ENCODE data around the gene TBC1D4.

Gene TBC1D4

GRCh38 chr13:75507027-75508001, 25.3 kb upstream of the TBC1D4 start:
- H3K27me3 ChIP-seq (ENCODE audit: control insufficient read depth, insufficient read depth, low read length), result no peaks in the 10 kb centered on the region
- H3K9me3 ChIP-seq (replicated peaks; ENCODE audit: low read length), result no peaks in the 10 kb centered on the region
- no peak overlapping the region for H3K4me3 ChIP-seq (ENCODE audit: low read length)
- H3K4me2 ChIP-seq (ENCODE audit: low read length), result no peak overlapping the region
- no peaks in the 10 kb centered on the region for H3K36me3 ChIP-seq (ENCODE audit: insufficient read depth, low read length)
- no peak overlapping the region for H3K9ac ChIP-seq (ENCODE audit: low read depth, low read length)
- no peaks in the 10 kb centered on the region for H3K4me1 ChIP-seq (ENCODE audit: control insufficient read depth, insufficient read depth, low read length)

DNA sequence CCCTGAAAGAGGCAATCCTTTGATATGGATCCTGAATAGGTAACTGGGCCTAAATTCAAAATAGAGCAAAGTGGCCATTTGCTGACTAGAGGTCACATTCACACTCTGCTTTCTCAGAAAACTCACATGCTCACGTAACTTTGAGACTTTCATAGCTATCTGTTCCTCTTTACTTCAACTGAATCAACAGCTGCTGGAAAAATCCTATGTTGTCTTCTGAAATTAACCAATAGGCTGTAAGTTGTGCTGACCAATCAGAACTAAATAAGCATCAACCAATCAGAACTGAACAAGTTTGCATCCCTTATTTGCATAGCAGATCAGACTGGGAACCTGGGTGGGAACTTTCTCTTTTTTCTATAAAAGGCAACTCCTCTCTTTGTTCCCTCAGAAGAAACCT, 24.0 kb upstream of the TBC1D4 start:
- Histone ChIP-seq H3K9ac (ENCODE audit: low read depth, low read length) (no peak overlapping the region), H3K36me3 (ENCODE audit: insufficient read depth, low read length) (no peaks in the 10 kb centered on the region)

DNA sequence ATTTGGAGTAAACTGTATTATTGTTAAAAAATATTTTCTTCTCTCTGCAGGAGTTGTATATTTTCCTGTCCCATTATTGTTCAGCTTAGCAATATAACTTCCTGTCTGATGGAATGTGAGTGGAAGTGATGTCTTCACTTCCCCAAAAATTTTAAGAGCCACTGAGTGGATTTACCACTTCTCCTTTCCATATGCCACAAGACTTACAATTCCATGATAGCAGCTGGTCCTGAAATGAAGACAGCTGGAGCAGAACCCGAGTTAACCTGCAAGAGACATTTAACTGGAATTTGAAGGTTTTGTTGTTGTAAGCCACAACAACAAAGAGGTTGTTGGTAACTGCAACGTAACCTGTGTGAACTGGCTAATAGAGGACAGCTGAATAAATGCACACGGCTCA, 23.4 kb upstream of the TBC1D4 start:
- Histone ChIP-seq H3K4me1 (ENCODE audit: control insufficient read depth, insufficient read depth, low read length) (no peaks in the 10 kb centered on the region), H3K4me2 (ENCODE audit: low read length) (no peak overlapping the region), H3K4me3 (ENCODE audit: low read length) (no peak overlapping the region), H3K27me3 (ENCODE audit: control insufficient read depth, insufficient read depth, low read length) (no peaks in the 10 kb centered on the region), H3K9me3 (replicated peaks; ENCODE audit: low read length) (no peaks in the 10 kb centered on the region), H3K36me3 (ENCODE audit: insufficient read depth, low read length) (no peaks in the 10 kb centered on the region), H3K9ac (ENCODE audit: low read depth, low read length) (no peak overlapping the region)

More for the DNA sequence above, 24.0 kb upstream of the TBC1D4 start:
- no peak overlapping the region for H3K4me3 ChIP-seq (ENCODE audit: low read length)
- H3K4me2 ChIP-seq (ENCODE audit: low read length), result no peak overlapping the region
- H3K4me1 ChIP-seq (ENCODE audit: control insufficient read depth, insufficient read depth, low read length), result no peaks in the 10 kb centered on the region
- H3K27me3 ChIP-seq (ENCODE audit: control insufficient read depth, insufficient read depth, low read length), result no peaks in the 10 kb centered on the region
- H3K9me3 ChIP-seq (replicated peaks; ENCODE audit: low read length), result no peaks in the 10 kb centered on the region

- Histone ChIP-seq H3K36me3 (ENCODE audit: insufficient read depth, low read length) (no peaks in the 10 kb centered on the region), H3K4me2 (ENCODE audit: low read length) (no peak overlapping the region)
Measured at GRCh38 chr13:75495938-75496337, 14.0 kb upstream of the TBC1D4 start.

GRCh38 chr13:75494491-75494890, 12.5 kb upstream of the TBC1D4 start:
- no peak overlapping the region for H3K9ac ChIP-seq (ENCODE audit: low read depth, low read length)
- H3K4me3 ChIP-seq (ENCODE audit: low read length), result no peak overlapping the region
- H3K9me3 ChIP-seq (replicated peaks; ENCODE audit: low read length), result no peaks in the 10 kb centered on the region

More at GRCh38 chr13:75495938-75496337, 14.0 kb upstream of the TBC1D4 start:
- Histone ChIP-seq H3K27me3 (ENCODE audit: control insufficient read depth, insufficient read depth, low read length) (no peaks in the 10 kb centered on the region), H3K9ac (ENCODE audit: low read depth, low read length) (no peak overlapping the region), H3K4me3 (ENCODE audit: low read length) (no peak overlapping the region), H3K4me1 (ENCODE audit: control insufficient read depth, insufficient read depth, low read length) (no peaks in the 10 kb centered on the region), H3K9me3 (replicated peaks; ENCODE audit: low read length) (no peaks in the 10 kb centered on the region)

GRCh38 chr13:75493156-75493555, 11.2 kb upstream of the TBC1D4 start:
- H3K4me1 ChIP-seq (ENCODE audit: control insufficient read depth, insufficient read depth, low read length), result peaks cover 8% of the 10 kb centered on the region
- H3K27me3 ChIP-seq (ENCODE audit: control insufficient read depth, insufficient read depth, low read length), result no peaks in the 10 kb centered on the region
- no peak overlapping the region for H3K4me3 ChIP-seq (ENCODE audit: low read length)
- H3K9me3 ChIP-seq (replicated peaks; ENCODE audit: low read length), result no peaks in the 10 kb centered on the region
- H3K9ac ChIP-seq (ENCODE audit: low read depth, low read length), result no peak overlapping the region
- H3K36me3 ChIP-seq (ENCODE audit: insufficient read depth, low read length), result no peaks in the 10 kb centered on the region
- H3K4me2 ChIP-seq (ENCODE audit: low read length), result no peak overlapping the region

More at GRCh38 chr13:75494491-75494890, 12.5 kb upstream of the TBC1D4 start:
- Histone ChIP-seq H3K27me3 (ENCODE audit: control insufficient read depth, insufficient read depth, low read length) (no peaks in the 10 kb centered on the region), H3K4me2 (ENCODE audit: low read length) (no peak overlapping the region), H3K36me3 (ENCODE audit: insufficient read depth, low read length) (no peaks in the 10 kb centered on the region), H3K4me1 (ENCODE audit: control insufficient read depth, insufficient read depth, low read length) (peaks cover 5% of the 10 kb centered on the region)

DNA sequence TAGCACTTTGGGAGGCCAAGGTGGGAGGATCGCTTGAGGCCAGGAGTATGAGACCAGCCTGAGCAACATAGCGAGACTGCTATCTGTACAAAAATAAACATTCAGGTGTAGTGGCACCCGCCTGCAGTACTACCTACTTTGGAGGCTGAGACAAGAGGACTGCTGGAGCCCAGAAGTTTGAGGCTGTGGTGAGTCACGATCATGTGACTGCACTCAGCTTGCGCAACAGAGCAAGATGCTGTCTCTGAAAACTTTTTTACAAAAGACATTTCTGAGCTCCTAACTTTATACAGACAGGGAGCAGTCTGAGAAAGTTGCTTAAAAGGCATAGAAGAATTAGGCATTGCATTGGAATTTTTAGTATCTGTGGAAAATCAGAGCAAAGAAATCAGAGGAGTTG, 10.4 kb upstream of the TBC1D4 start:
- Histone ChIP-seq H3K9ac (ENCODE audit: low read depth, low read length) (no peak overlapping the region), H3K4me2 (ENCODE audit: low read length) (no peak overlapping the region), H3K4me3 (ENCODE audit: low read length) (no peak overlapping the region), H3K9me3 (replicated peaks; ENCODE audit: low read length) (no peaks in the 10 kb centered on the region), H3K4me1 (ENCODE audit: control insufficient read depth, insufficient read depth, low read length) (peaks cover 8% of the 10 kb centered on the region), H3K27me3 (ENCODE audit: control insufficient read depth, insufficient read depth, low read length) (no peaks in the 10 kb centered on the region), H3K36me3 (ENCODE audit: insufficient read depth, low read length) (no peaks in the 10 kb centered on the region)

- no peak overlapping the region for H3K9ac ChIP-seq (ENCODE audit: low read depth, low read length)
- no peak overlapping the region for H3K4me2 ChIP-seq (ENCODE audit: low read length)
- no peaks in the 10 kb centered on the region for H3K27me3 ChIP-seq (ENCODE audit: control insufficient read depth, insufficient read depth, low read length)
- H3K4me3 ChIP-seq (ENCODE audit: low read length), result no peak overlapping the region
- H3K9me3 ChIP-seq (replicated peaks; ENCODE audit: low read length), result no peaks in the 10 kb centered on the region
- no peaks in the 10 kb centered on the region for H3K36me3 ChIP-seq (ENCODE audit: insufficient read depth, low read length)
- peaks cover 8% of the 10 kb centered on the region for H3K4me1 ChIP-seq (ENCODE audit: control insufficient read depth, insufficient read depth, low read length)
Measured at GRCh38 chr13:75491376-75491775, 9.4 kb upstream of the TBC1D4 start.

DNA sequence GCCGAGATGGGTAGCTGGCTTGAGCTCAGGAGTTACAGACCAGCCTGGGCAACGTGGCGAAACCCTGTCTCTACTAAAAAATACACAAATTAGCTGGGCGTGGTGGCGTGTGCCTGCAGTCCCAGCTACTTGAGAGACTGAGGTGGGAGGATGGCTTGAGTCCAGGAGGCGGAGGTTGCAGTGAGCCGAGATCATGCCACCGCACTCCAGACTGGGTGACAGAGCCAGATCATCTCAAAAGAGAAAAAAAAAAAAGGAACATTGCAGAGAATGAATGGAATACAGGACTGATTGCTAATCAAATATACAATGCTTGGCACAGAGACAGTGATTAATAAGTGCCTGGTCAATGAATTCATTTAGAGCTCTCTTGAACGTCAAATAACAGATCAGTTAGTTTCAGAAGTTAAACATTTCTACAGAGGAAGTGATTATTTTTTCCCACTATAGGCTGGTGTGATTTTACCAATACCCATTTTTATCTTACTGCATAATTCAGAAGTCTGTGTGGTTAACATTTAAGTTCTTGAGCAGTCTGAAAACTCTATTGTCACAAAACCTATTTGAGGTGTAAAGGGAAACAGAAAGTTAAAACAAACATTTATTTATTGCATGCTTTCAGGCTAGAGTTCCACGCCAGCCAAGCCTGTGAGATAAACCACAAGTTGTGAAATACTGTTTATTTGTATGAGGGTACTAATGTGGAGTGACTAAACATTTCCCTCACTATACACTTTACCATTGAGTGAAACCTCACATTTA, 7.7 kb upstream of the TBC1D4 start:
- H3K4me3 ChIP-seq (ENCODE audit: low read length), result no peak overlapping the region
- no peaks in the 10 kb centered on the region for H3K9me3 ChIP-seq (replicated peaks; ENCODE audit: low read length)
- no peak overlapping the region for H3K9ac ChIP-seq (ENCODE audit: low read depth, low read length)
- no peaks in the 10 kb centered on the region for H3K27me3 ChIP-seq (ENCODE audit: control insufficient read depth, insufficient read depth, low read length)
- H3K36me3 ChIP-seq (ENCODE audit: insufficient read depth, low read length), result no peaks in the 10 kb centered on the region
- H3K4me2 ChIP-seq (ENCODE audit: low read length), result peak overlapping the region; percentile 15
- peaks cover 22% of the 10 kb centered on the region for H3K4me1 ChIP-seq (ENCODE audit: control insufficient read depth, insufficient read depth, low read length)

- H3K27me3 ChIP-seq (ENCODE audit: control insufficient read depth, insufficient read depth, low read length), result no peaks in the 10 kb centered on the region
- no peak overlapping the region for H3K4me2 ChIP-seq (ENCODE audit: low read length)
- peaks cover 25% of the 10 kb centered on the region for H3K4me1 ChIP-seq (ENCODE audit: control insufficient read depth, insufficient read depth, low read length)
- no peak overlapping the region for H3K9ac ChIP-seq (ENCODE audit: low read depth, low read length)
- H3K4me3 ChIP-seq (ENCODE audit: low read length), result no peak overlapping the region
- no peaks in the 10 kb centered on the region for H3K9me3 ChIP-seq (replicated peaks; ENCODE audit: low read length)
- no peaks in the 10 kb centered on the region for H3K36me3 ChIP-seq (ENCODE audit: insufficient read depth, low read length)
Measured at GRCh38 chr13:75486146-75487062, 4.4 kb upstream of the TBC1D4 start.

Data from skeletal muscle satellite cell (primary cell).